HepG2 (cell line): ENCODE results near the gene BABAM2. TPM values are rescaled to one million over a fixed set of nuclear protein-coding genes. Genes with fewer than 3 reads are reported as not detected.

Experiments
- ATAC-seq: fragments of 200-7000 bp; cut with Tn5 transposase; 3 replicates; pipeline ENCODE4 v1.9.1; 2020; ENCODE audit warnings: mild to moderate bottlenecking, moderate library complexity
- BruUV-seq: library from RNA; stranded (reverse); fragments of 400-500 nt; replicated peaks from 2 replicates; lab custom pipeline; 2021; lab: Mats Ljungman, UMichigan
- CTCF ChIA-PET: fragments of 300-600 bp; formaldehyde crosslinking; extraction: SDS; loops from one replicate; lab custom pipeline; 2021; ENCODE audit warnings: low total read pairs, inconsistent platforms, low intra/inter-chr PET ratio; lab: Yijun Ruan, JAX
- POLR2A ChIA-PET: fragments of 350-600 bp; sonication (Branson Sonifier 250); formaldehyde crosslinking; loops from one replicate; lab custom pipeline; 2020; ENCODE audit warnings: antibody characterized with exemption, inconsistent platforms; lab: Yijun Ruan, JAX
- DNase-seq: peaks from one replicate; pipeline ENCODE4 v3.0.0-alpha.2; 2015; ENCODE audit warnings: low spot score
- FAIRE-seq: peaks from 3 replicates; lab custom pipeline; 2011; peaks lifted over from hg19 to GRCh38; lab: Jason Lieb, UNC
- H2AFZ ChIP-seq: one replicate; pipeline ENCODE4 v1.6.1; 2011; ENCODE audit warnings: low read length, inconsistent platforms
- H3K27ac ChIP-seq: fragments of 300-600 bp; 3 replicates; pipeline ENCODE4 v1.8.0; 2011; ENCODE audit warnings: mixed run types, mild to moderate bottlenecking, mixed read lengths, low read length, inconsistent platforms; ENCODE audit not compliant: insufficient read depth; ENCODE audit errors: extremely low read length
- H3K27me3 ChIP-seq, 2 experiments: fragments of 200-600 bp in 1 of 2; 2 replicates in 1 of 2; 3 replicates in 1 of 2; pipeline versions ENCODE4 v1.6.0 to v1.8.0; 2011; ENCODE audit warnings: low read length in 2 of 2, mild to moderate bottlenecking in 2 of 2, moderate library complexity in 2 of 2, inconsistent platforms in 1 of 2; ENCODE audit not compliant: insufficient read depth in 2 of 2, control insufficient read depth in 1 of 2
- H3K36me3 ChIP-seq, 2 experiments: fragments of 200-600 bp in 1 of 2; replicated peaks in 1 of 2; 2 replicates in 1 of 2; 3 replicates in 1 of 2; pipeline versions ENCODE4 v1.5.1 to v1.8.0; 2011; ENCODE audit warnings: low read length in 2 of 2, inconsistent platforms in 1 of 2; ENCODE audit not compliant: insufficient read depth in 2 of 2, control insufficient read depth in 1 of 2
- H3K4me1 ChIP-seq: 2 replicates; pipeline ENCODE4 v1.5.1; 2012; ENCODE audit warnings: low read length, inconsistent platforms; ENCODE audit not compliant: insufficient read depth
- H3K4me2 ChIP-seq: 2 replicates; pipeline ENCODE4 v1.6.0; 2011; ENCODE audit warnings: low read depth, low read length, inconsistent platforms
- H3K4me3 ChIP-seq, 3 experiments: fragments of 200-600 bp in 1 of 3; sonication (generic), shearing (Covaris generic) in 1 of 3; replicated peaks in 1 of 3; 2 replicates each; pipeline ENCODE4 v1.5.1; 2011 to 2016; ENCODE audit warnings: low read length in 3 of 3, inconsistent platforms in 2 of 3, low read depth in 2 of 3, mild to moderate bottlenecking in 2 of 3, control low read depth in 1 of 3, mixed read lengths in 1 of 3; ENCODE audit not compliant: insufficient read depth in 1 of 3
- H3K79me2 ChIP-seq: one replicate; pipeline ENCODE4 v1.6.1; 2011; ENCODE audit warnings: low read length, inconsistent platforms; ENCODE audit not compliant: insufficient read depth
- H3K9ac ChIP-seq: 2 replicates; pipeline ENCODE4 v1.6.0; 2011; ENCODE audit warnings: mild to moderate bottlenecking, low read depth, low read length, inconsistent platforms; ENCODE audit not compliant: insufficient read depth
- H3K9me3 ChIP-seq: 2 replicates; pipeline ENCODE4 v1.5.1; 2012; ENCODE audit warnings: mild to moderate bottlenecking, low read length
- H4K20me1 ChIP-seq: 2 replicates; pipeline ENCODE4 v1.6.0; 2011; ENCODE audit warnings: inconsistent platforms, mild to moderate bottlenecking, low read length, moderate library complexity; ENCODE audit not compliant: insufficient read depth
- ATF7-NPFF ChIP-seq: sonication (generic); formaldehyde crosslinking; IDR thresholded peaks from 2 replicates; pipeline ENCODE4 v1.8.1; 2023; ENCODE audit warnings: mild to moderate bottlenecking, low read depth, missing genetic modification reagents, moderate library complexity
- HNF4G ChIP-seq, 2 experiments: sonication (generic) in 1 of 2; formaldehyde crosslinking in 1 of 2; IDR thresholded peaks; 2 replicates each; pipeline versions ENCODE4 v1.4.0 to v1.6.1; 2011 to 2020; ENCODE audit warnings: borderline replicate concordance in 2 of 2, low read depth in 2 of 2, mild to moderate bottlenecking in 2 of 2, low read length in 1 of 2, missing genetic modification reagents in 1 of 2, moderate library complexity in 1 of 2
- HNRNPK ChIP-seq: fragments of 200-400 bp; formaldehyde crosslinking; IDR thresholded peaks from 2 replicates; pipeline ENCODE4 v1.6.1; 2018; ENCODE audit warnings: low read length, low read depth, moderate library complexity, mild to moderate bottlenecking; ENCODE audit not compliant: poor library complexity, severe bottlenecking
- MXI1 ChIP-seq: IDR thresholded peaks from 3 replicates; pipeline ENCODE4 v1.6.1; 2012; ENCODE audit warnings: low read depth, low read length, inconsistent platforms, borderline replicate concordance
- RNF2 ChIP-seq: fragments of 450-650 bp; conservative IDR thresholded peaks from 2 replicates; pipeline ENCODE4 v1.6.1; 2016; ENCODE audit warnings: low read depth
- YEATS4 ChIP-seq: sonication (generic); formaldehyde crosslinking; IDR thresholded peaks from 2 replicates; pipeline ENCODE4 v1.4.0; 2020; ENCODE audit warnings: missing genetic modification reagents, borderline replicate concordance
- ZHX2 ChIP-seq, 2 experiments: sonication (generic) in 1 of 2; formaldehyde crosslinking in 1 of 2; IDR thresholded peaks; 2 replicates each; pipeline versions ENCODE4 v1.6.1 to v1.9.0; 2014 to 2022; ENCODE audit warnings: antibody characterized with exemption in 1 of 2, borderline replicate concordance in 1 of 2, inconsistent platforms in 1 of 2, low read depth in 1 of 2, missing genetic modification reagents in 1 of 2
- ZNF207 ChIP-seq: fragments of 450-650 bp; IDR thresholded peaks from 2 replicates; pipeline ENCODE4 v1.6.1; 2016; ENCODE audit warnings: antibody characterized with exemption, borderline replicate concordance
- ZNF253 ChIP-seq: sonication (generic); formaldehyde crosslinking; IDR thresholded peaks from 2 replicates; pipeline ENCODE4 v1.8.0; 2022; ENCODE audit warnings: mild to moderate bottlenecking, missing genetic modification reagents, borderline replicate concordance
- ZNF383 ChIP-seq: sonication (generic); formaldehyde crosslinking; IDR thresholded peaks from 2 replicates; pipeline ENCODE4 v1.4.0; 2020; ENCODE audit warnings: missing genetic modification reagents, mild to moderate bottlenecking, borderline replicate concordance
- WGBS: methylation state at CpG from one replicate; pipeline ENCODE4 v1.1.6; 2017; ENCODE audit warnings: low lambda C conversion rate; 5-methylcytosine and 5-hydroxymethylcytosine counted together
- in situ Hi-C: cut with HindIII; loops from 2 replicates; pipeline ENCODE4 v1.10.0; 2017; ENCODE audit warnings: low pct_unique_long_range_greater_than_20kb; ENCODE audit not compliant: extremely low pct_ligation_motif_present
- intact Hi-C: fragments of 100-400 bp; cut with micrococcal nuclease; formaldehyde crosslinking; loops from one replicate; pipeline ENCODE4 v1.10.0; 2022; ENCODE audit not compliant: unreplicated experiment
- polyA plus RNA-seq, 8 experiments: library from polyadenylated mRNA; depleted of rRNA in 3 of 8; stranded (reverse) in 7 of 8; unstranded in 1 of 8; fragments of >200 nt; fragmentation: Illumina TruSeq in 4 of 8; extraction: Trizol in 4 of 8; gene quantifications; 2 replicates each; pipeline versions ENCODE4 v1.2.1 to v1.2.3, GENCODE V29; 2011 to 2016; ENCODE audit warnings: low read depth in 4 of 8, missing spikeins in 1 of 8, mixed read lengths in 1 of 8; ENCODE audit not compliant: insufficient read depth in 1 of 8
- total RNA-seq, 5 experiments: library from RNA; depleted of rRNA; stranded (reverse); fragments of >200 nt; fragmentation: Illumina TruSeq; extraction: Trizol; gene quantifications; 2 replicates each; pipeline ENCODE4 v1.2.3, GENCODE V29; 2016; ENCODE audit warnings: low read depth in 1 of 5
- TF ChIP-seq, protein P1 (sequence below): sonication (generic); formaldehyde crosslinking; IDR thresholded peaks from 2 replicates; pipeline ENCODE4 v1.5.1; 2020; ENCODE audit warnings: mild to moderate bottlenecking, missing genetic modification reagents, moderate library complexity

Gene BABAM2
- total and polyA plus RNA-seq, 2 of the 13 experiments (the other 11 are each of a cell fraction or from before 2014, with no cell fraction given), result 24.9 to 28.0 TPM

GRCh38 chr2:28142386-28142785 is 251.9 kb downstream of the BABAM2 start:
- Histone ChIP-seq H3K9me3 (no peaks in the 10 kb centered on the region), H3K9ac (no peak overlapping the region), H3K27me3 (no peaks in the 10 kb centered on the region), H3K4me3 (no peak overlapping the region), H4K20me1 (no peaks in the 10 kb centered on the region), H3K27ac (no peak overlapping the region), H3K79me2 (no peaks in the 10 kb centered on the region), H3K4me1 (no peaks in the 10 kb centered on the region), H3K4me2 (no peak overlapping the region), H2AFZ (no peak overlapping the region), H3K36me3 (no peaks in the 10 kb centered on the region; a peak in 1 of 5 replicates)
- in situ Hi-C loops (no loop called here), intact Hi-C loops (no loop called here)
- no peak for DNase-seq
- TF ChIP-seq HNRNPK (peak; percentile 26), HNF4G (IDR thresholded peaks at IDR 0.05; ENCODE audit: borderline replicate concordance, low read depth, low read length) (no peak), HNF4G (CRISPR knock-in tag; IDR thresholded peaks at IDR 0.05; ENCODE audit: borderline replicate concordance, low read depth) (no peak)
- ATAC-seq, result no peak
- no peak for FAIRE-seq
- POLR2A ChIA-PET, result no interaction called here
- BruUV-seq, result no TSS peak
- CTCF ChIA-PET, result no interaction called here

DNA sequence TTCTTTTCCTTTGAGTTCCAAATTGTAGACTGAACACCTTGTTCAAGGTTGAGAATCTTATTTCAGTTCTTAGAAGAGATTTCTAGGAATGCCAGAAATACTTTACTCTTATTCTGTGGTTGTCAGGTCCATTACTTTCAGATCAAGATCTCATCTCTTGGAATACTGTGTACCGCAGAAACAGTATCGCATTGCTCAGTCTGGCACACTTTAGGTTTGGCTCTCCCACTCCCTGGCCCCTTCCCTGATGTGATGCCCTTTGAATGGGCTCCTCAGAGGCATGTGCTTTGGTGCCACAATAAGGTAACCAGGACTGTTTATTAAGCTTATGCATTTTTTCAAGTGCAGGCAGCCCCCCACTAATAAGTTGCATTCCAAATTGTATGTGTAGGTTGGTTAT is 257.5 kb downstream of the BABAM2 start:
- Histone ChIP-seq H3K9ac (no peak overlapping the region), H3K27ac (no peak overlapping the region), H3K4me2 (no peak overlapping the region), H3K9me3 (no peaks in the 10 kb centered on the region), H3K4me1 (no peaks in the 10 kb centered on the region), H3K36me3 (no peaks in the 10 kb centered on the region), H3K4me3 (no peak overlapping the region), H4K20me1 (no peaks in the 10 kb centered on the region), H3K79me2 (no peaks in the 10 kb centered on the region), H2AFZ (no peak overlapping the region), H3K27me3 (no peaks in the 10 kb centered on the region)
- FAIRE-seq, result no peak
- ATAC-seq, result no peak
- BruUV-seq, result no TSS peak
- WGBS, result 98% methylated on average over 2 of the region's 2 CpGs
- CTCF ChIA-PET, result no interaction called here
- intact Hi-C loops (no loop called here), in situ Hi-C loops (no loop called here)
- POLR2A ChIA-PET, result no interaction called here
- DNase-seq, result no peak
- no peak for TF ChIP-seq RNF2
- TF ChIP-seq ZHX2 (IDR thresholded peaks at IDR 0.05; ENCODE audit: low read depth), result no peak
- no peak for TF ChIP-seq ZHX2 (CRISPR knock-in tag; IDR thresholded peaks at IDR 0.05; ENCODE audit: borderline replicate concordance)
- no peak for TF ChIP-seq ZNF383 (CRISPR knock-in tag)
- TF ChIP-seq, protein P1, sequence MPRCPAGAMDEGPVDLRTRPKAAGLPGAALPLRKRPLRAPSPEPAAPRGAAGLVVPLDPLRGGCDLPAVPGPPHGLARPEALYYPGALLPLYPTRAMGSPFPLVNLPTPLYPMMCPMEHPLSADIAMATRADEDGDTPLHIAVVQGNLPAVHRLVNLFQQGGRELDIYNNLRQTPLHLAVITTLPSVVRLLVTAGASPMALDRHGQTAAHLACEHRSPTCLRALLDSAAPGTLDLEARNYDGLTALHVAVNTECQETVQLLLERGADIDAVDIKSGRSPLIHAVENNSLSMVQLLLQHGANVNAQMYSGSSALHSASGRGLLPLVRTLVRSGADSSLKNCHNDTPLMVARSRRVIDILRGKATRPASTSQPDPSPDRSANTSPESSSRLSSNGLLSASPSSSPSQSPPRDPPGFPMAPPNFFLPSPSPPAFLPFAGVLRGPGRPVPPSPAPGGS (CRISPR knock-in tag), result no peak
- no peak for TF ChIP-seq YEATS4 (CRISPR knock-in tag)
- TF ChIP-seq MXI1, result no peak
- TF ChIP-seq ZNF207, result no peak
- no peak for TF ChIP-seq ZNF253 (CRISPR knock-in tag)
- TF ChIP-seq ATF7-NPFF, result no peak
